Measurements from ENCODE around the gene TBC1D19. TPM values are rescaled to one million over a fixed set of nuclear protein-coding genes. Genes with fewer than 3 reads are reported as not detected.

The TBC1D19 gene
- total and polyA plus RNA-seq, 2 of the 4 experiments (the other 2 are of a cell fraction), result 9.9 to 17.6 TPM

- H3K23ac ChIP-seq (ENCODE audit: low read depth, low read length), result no peak overlapping the region
- 0 out of 2 replicates have a peak, but pooled peaks cover 1% of the 10 kb centered on the region for H3K36me3 ChIP-seq (ENCODE audit: control insufficient read depth, insufficient read depth, low read length)
- in situ Hi-C loops (cut with MboI; ENCODE audit: low sequenced_read_pairs), result no loop called here
- no peak overlapping the region for H2AK9ac ChIP-seq (replicated peaks; ENCODE audit: low read depth, low read length, poor library complexity)
- ATAC-seq (ENCODE audit: low read depth), result no peak
- H3K56ac ChIP-seq (ENCODE audit: extremely low read depth, insufficient read depth, low read length), result no peak overlapping the region
- ChIA-PET POLR2A (ENCODE audit: unreplicated experiment) (no interaction called here), CTCF (no interaction called here)
- no peak overlapping the region for H4K8ac ChIP-seq (ENCODE audit: low read depth in 2 of 2, low read length in 2 of 2)
- H3K14ac ChIP-seq (replicated peaks; ENCODE audit: low read depth, low read length), result no peak overlapping the region
- dilution Hi-C loops (cut with HindIII; ENCODE audit: low sequenced_read_pairs, unreplicated experiment), result no loop called here
- no TSS peak for BruUV-seq (replicated peaks)
- no peak overlapping the region for H3K4me2 ChIP-seq (ENCODE audit: low read depth, low read length)
- no peak overlapping the region for H3K27ac ChIP-seq (ENCODE audit: insufficient read depth, low read length)
- no peak overlapping the region for H2BK20ac ChIP-seq (ENCODE audit: low read depth, low read length)
- no peak for DNase-seq
- H4K5ac ChIP-seq (ENCODE audit: low read depth, low read length), result no peak overlapping the region
- no peak overlapping the region for H4K91ac ChIP-seq (ENCODE audit: insufficient read depth, low read depth, low read length)
- H3K79me1 ChIP-seq (ENCODE audit: low read depth in 1 of 2, low read length in 2 of 2), result no peaks in the 10 kb centered on the region
- no peak overlapping the region for H3K9ac ChIP-seq (ENCODE audit: low read depth, low read length)
- no peak overlapping the region for H2BK15ac ChIP-seq (ENCODE audit: low read depth, low read length)
- H2AK5ac ChIP-seq (ENCODE audit: low read depth, low read length), result no peak overlapping the region
- H3K18ac ChIP-seq (ENCODE audit: low read depth, low read length), result no peak overlapping the region
- no peak overlapping the region for H2AFZ ChIP-seq (replicated peaks; ENCODE audit: low read length, poor library complexity)
- no peak overlapping the region for H2BK120ac ChIP-seq (ENCODE audit: low read depth, low read length)
- H3K27me3 ChIP-seq (ENCODE audit: control insufficient read depth, insufficient read depth, low read length), result no peaks in the 10 kb centered on the region
- 40% methylated on average over 1 of the region's 1 CpG; no CpG with 5 or more reads in 1 of the 2 experiments for WGBS, 2 experiments (ENCODE audit: extremely low coverage in 2 of 2, insufficient read length in 1 of 2)
- TF ChIP-seq CEBPB (IDR thresholded peaks at IDR 0.05; ENCODE audit: low read depth, low read length), result peak; percentile 82
- no peak for TF ChIP-seq MAFK (IDR thresholded peaks at IDR 0.05; ENCODE audit: low read depth, low read length)
- no peak overlapping the region for H2BK5ac ChIP-seq (ENCODE audit: low read depth, low read length, poor library complexity, severe bottlenecking)
- H3K9me3 ChIP-seq (ENCODE audit: control insufficient read depth, insufficient read depth, low read length), result no peaks in the 10 kb centered on the region
- no peak overlapping the region for H3K4ac ChIP-seq (ENCODE audit: low read depth, low read length)
- H4K20me1 ChIP-seq (ENCODE audit: insufficient read depth, low read length), result no peaks in the 10 kb centered on the region
- intact Hi-C loops (cut with micrococcal nuclease), result no loop called here
- no peaks in the 10 kb centered on the region for H3K9me1 ChIP-seq (ENCODE audit: insufficient read depth, low read length)
- no peaks in the 10 kb centered on the region for H3K4me1 ChIP-seq (ENCODE audit: control insufficient read depth, insufficient read depth, low read length)
- H3K4me3 ChIP-seq (ENCODE audit: insufficient read depth, low read depth, low read length), result no peak overlapping the region
Measured at GRCh38 chr4:26758899-26759298, 175.0 kb downstream of the TBC1D19 start.

Data from IMR-90 (cell line).